ENCODE results near the gene NCKAP5. TPM values are rescaled to one million over a fixed set of nuclear protein-coding genes. Genes with fewer than 3 reads are reported as not detected.

The NCKAP5 gene
- total RNA-seq, 1 donor from 2014 or later, result 7.4 TPM

GRCh38 chr2:133163111-133163510, 405.2 kb downstream of the NCKAP5 start:
- DNase-seq (ENCODE audit: low spot score), result no peak
- Mint-ChIP-seq H3K4me3 (ENCODE audit: unreplicated experiment) (no peak overlapping the region), H3K4me1 (ENCODE audit: unreplicated experiment) (no peaks in the 10 kb centered on the region), H3K36me3 (ENCODE audit: low read depth, unreplicated experiment) (no peaks in the 10 kb centered on the region), H3K27ac (ENCODE audit: unreplicated experiment) (no peak overlapping the region), H3K9me3 (ENCODE audit: unreplicated experiment) (no peaks in the 10 kb centered on the region), H3K27me3 (ENCODE audit: unreplicated experiment) (no peaks in the 10 kb centered on the region)
- no peak for TF ChIP-seq CTCF (IDR thresholded peaks at IDR 0.05; ENCODE audit: unreplicated experiment)

- Mint-ChIP-seq H3K4me3 (ENCODE audit: unreplicated experiment) (no peak overlapping the region), H3K9me3 (ENCODE audit: unreplicated experiment) (no peaks in the 10 kb centered on the region), H3K27me3 (ENCODE audit: unreplicated experiment) (peaks cover 4% of the 10 kb centered on the region), H3K36me3 (ENCODE audit: low read depth, unreplicated experiment) (peaks cover 12% of the 10 kb centered on the region), H3K27ac (ENCODE audit: unreplicated experiment) (no peak overlapping the region), H3K4me1 (ENCODE audit: unreplicated experiment) (peaks cover 9% of the 10 kb centered on the region)
- no peak for DNase-seq (ENCODE audit: low spot score)
- no peak for TF ChIP-seq CTCF (IDR thresholded peaks at IDR 0.05; ENCODE audit: unreplicated experiment)
Measured at GRCh38 chr2:133158442-133158841, 409.8 kb downstream of the NCKAP5 start.

- Mint-ChIP-seq H3K4me1 (ENCODE audit: unreplicated experiment) (peaks cover 9% of the 10 kb centered on the region), H3K9me3 (ENCODE audit: unreplicated experiment) (no peaks in the 10 kb centered on the region), H3K27ac (ENCODE audit: unreplicated experiment) (no peak overlapping the region), H3K36me3 (ENCODE audit: low read depth, unreplicated experiment) (peaks cover 12% of the 10 kb centered on the region), H3K27me3 (ENCODE audit: unreplicated experiment) (peaks cover 6% of the 10 kb centered on the region), H3K4me3 (ENCODE audit: unreplicated experiment) (no peak overlapping the region)
- no peak for DNase-seq (ENCODE audit: low spot score)
- no peak for TF ChIP-seq CTCF (IDR thresholded peaks at IDR 0.05; ENCODE audit: unreplicated experiment)
Measured at GRCh38 chr2:133158024-133158423, 410.2 kb downstream of the NCKAP5 start.

GRCh38 chr2:133157141-133157540, 411.1 kb downstream of the NCKAP5 start:
- Mint-ChIP-seq H3K4me1 (ENCODE audit: unreplicated experiment) (peaks cover 9% of the 10 kb centered on the region), H3K27ac (ENCODE audit: unreplicated experiment) (no peak overlapping the region), H3K4me3 (ENCODE audit: unreplicated experiment) (no peak overlapping the region), H3K27me3 (ENCODE audit: unreplicated experiment) (peaks cover 6% of the 10 kb centered on the region), H3K9me3 (ENCODE audit: unreplicated experiment) (no peaks in the 10 kb centered on the region), H3K36me3 (ENCODE audit: low read depth, unreplicated experiment) (peaks cover 12% of the 10 kb centered on the region)
- no peak for DNase-seq (ENCODE audit: low spot score)
- no peak for TF ChIP-seq CTCF (IDR thresholded peaks at IDR 0.05; ENCODE audit: unreplicated experiment)

- Mint-ChIP-seq H3K36me3 (ENCODE audit: low read depth, unreplicated experiment) (peaks cover 12% of the 10 kb centered on the region), H3K27me3 (ENCODE audit: unreplicated experiment) (peaks cover 6% of the 10 kb centered on the region), H3K27ac (ENCODE audit: unreplicated experiment) (no peak overlapping the region), H3K4me1 (ENCODE audit: unreplicated experiment) (peaks cover 9% of the 10 kb centered on the region), H3K9me3 (ENCODE audit: unreplicated experiment) (no peaks in the 10 kb centered on the region), H3K4me3 (ENCODE audit: unreplicated experiment) (no peak overlapping the region)
- TF ChIP-seq CTCF (IDR thresholded peaks at IDR 0.05; ENCODE audit: unreplicated experiment), result no peak
- DNase-seq (ENCODE audit: low spot score), result no peak
Measured at GRCh38 chr2:133152801-133153200, 415.5 kb downstream of the NCKAP5 start.
